GM19324 (cell line): ENCODE results near the gene DSCAM.

Source experiments
- ATAC-seq: cut with Tn5 transposase; IDR thresholded peaks from one replicate; pipeline ENCODE4 v1.9.1; 2021; ENCODE audit warnings: mild to moderate bottlenecking, moderate library complexity; ENCODE audit not compliant: unreplicated experiment, low FRiP score

The DSCAM gene

DNA sequence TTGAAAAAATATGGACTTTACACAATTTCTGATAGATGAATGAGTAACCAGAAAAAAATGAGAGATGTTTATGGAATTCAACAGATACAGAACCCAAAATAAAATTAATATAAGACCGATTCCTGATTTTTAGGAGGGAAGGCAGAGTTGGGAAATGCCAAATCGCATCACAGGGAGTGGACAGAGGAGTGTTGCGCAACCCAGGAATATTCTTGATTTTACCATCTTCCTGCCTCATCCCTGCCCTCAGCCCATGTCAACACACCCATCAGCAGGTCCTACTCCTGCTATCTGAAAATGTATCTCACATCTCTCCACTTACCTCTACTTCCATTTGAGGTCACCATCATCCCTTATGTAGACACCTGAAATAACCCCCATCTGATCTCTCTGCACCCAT is 221.0 kb downstream of the DSCAM start:
- ATAC-seq = no peak

DNA sequence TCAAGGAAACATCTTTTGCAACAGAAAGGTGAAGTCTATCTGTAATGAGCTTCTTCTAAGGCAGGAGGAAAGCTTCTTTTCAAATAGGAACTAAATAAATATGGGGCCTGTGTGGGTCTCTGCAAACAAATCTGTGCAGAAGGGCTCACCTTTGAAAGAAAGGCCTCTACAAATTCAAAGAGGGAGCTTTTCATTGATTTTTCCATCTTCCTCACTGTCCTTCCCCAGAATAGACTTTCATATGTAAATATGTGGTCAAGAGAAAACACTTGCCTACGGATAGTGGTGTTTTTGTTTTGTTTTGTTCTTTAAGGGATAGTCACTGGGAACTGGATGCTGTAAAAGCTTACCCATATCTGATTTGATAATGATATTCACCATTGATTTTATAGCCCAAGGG is 223.4 kb downstream of the DSCAM start:
- no peak for ATAC-seq

DNA sequence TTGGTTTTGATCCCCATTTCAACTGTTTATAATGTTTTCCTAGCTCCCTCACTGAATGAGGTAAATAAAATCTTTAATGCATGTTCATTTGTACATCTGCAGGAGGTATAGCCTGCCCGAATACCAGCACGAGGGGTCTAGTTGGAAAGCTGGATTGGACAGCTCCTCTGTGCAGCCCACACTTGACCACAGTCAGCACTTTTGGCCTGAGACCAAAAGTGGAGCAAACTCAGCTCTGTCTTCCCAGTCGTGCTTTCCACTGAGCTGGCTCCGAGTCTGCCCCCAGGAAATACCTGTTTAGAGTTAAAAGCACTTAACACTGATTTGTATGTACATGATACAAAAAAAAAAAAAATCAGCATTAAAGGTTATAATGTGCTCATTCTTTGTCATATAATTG is 224.4 kb downstream of the DSCAM start:
- no peak for ATAC-seq

DNA sequence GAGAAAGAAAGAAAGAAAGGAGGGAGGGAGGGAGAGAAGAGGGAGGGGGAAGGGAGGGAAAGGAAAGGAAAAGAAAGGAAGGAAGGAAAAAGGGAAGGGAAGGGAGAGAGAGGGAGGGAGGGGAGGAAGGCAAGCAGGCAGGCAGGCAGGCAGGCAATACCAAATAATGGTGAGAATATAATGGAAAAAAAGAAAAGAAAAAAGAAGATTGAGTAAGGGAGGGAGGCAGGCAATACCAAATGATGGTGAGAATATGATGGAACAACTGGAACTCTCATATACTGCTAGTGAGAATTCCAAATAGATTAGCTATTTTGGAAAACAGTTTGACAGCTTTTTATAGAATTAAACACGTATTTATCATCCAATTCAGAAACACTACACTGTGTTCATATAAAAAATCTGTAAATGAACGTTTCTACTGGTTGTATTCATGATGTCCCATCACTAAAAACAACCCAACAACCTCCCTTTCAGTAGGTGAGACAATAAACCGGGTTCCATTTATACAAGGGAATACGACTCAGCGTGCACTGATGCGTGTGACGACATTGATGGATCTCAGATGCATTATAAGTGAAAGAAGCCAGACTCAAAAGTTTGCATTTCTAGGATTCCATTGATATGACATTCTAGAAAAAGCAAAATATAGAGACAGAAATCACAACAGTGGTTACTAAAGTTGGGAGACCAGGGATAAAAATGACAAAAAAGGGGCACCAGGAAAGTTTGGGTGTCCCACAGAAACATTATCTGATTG is 226.4 kb downstream of the DSCAM start:
- ATAC-seq = no peak

DNA sequence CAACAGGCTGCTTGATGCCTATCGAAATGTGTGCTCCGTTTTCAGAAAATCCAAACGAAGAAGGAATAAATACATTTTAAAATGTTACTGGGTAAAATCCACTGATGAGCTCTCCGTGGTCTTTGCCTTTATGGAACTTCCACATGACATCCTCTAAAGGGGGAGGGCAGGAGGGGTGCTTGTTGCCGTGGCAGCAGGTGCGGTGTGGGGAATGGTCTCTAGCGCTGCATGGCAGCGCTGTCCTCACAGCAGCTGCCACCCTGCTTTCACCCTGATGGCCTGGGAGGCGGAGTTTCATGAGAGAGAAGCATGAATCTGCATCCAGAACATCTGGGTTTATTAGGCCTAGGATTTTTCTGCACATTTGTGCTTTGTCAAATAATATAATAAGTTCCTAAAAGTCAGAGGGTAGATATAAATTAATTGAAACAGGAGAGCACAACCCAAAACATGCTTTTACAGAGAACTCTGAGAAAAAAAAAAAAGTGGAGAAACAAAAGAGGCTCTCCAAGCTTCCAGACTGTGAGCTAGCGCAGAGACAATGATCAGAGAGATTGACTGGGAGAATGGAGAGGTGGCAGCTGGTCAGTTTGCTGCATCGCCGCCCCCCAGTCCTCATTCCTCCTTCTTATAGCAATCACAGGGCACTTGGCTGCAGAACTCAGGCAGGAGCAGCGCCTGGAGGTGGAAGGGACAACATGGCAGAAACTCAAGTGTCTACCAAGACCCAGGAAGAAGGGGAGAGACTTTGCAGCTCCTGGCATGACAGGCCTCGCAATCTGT is 228.6 kb downstream of the DSCAM start:
- no peak for ATAC-seq

DNA sequence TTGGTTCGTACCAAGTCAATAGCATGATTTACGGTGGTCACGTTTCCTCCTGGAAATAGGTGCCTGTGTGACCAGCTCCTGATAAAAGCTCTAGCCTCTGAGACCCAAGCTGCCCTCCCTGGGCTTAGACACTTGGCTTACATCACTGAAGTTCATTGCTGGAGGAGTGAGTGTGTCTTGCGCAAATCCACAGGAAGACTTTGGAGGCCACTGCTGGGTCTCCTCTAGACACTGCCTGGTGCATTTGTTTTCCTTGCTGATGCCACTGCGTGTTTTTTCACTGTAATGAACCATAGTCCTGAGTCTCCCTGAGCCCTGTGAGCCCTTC is 230.6 kb downstream of the DSCAM start:
- no peak for ATAC-seq

DNA sequence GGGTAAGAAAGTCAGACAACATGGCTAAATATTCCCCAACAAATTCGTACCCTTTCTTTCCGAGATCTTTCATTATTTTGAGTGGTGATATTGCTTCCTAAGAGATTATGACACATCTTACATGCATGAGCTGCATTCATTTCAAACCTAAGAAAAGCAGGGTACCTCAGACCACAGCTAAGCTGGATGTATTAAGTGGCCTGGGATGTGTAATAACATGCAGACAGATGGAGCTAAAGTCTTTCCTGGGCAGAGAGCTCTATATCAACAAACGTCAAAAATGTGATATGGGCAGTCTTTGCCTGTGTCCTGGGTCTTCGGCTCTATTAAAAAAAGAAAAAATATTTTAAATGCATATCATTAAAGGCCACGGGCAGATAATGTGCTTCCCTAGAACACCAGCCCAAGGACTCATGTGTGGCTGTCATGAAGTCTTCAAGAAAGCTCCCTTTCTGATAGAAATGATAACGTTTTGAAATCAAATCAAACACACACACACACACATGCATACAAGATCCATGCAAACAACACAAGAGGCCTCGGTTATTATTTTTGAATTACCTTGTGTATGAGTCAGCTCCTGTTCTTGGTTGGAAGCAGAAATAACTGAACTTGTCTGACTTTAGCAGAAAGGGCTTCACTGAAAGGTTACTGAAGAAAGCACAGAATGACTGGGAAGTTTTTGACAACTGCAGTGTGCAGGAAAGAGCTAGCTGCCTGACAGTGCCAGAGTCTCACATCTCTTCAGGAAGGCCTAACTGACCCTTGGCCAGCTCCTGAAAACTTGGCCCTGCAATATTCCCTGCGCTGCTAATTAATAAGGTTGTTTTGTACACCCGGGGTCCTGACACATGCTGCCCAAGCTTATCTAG is 231.2 kb downstream of the DSCAM start:
- ATAC-seq = no peak

DNA sequence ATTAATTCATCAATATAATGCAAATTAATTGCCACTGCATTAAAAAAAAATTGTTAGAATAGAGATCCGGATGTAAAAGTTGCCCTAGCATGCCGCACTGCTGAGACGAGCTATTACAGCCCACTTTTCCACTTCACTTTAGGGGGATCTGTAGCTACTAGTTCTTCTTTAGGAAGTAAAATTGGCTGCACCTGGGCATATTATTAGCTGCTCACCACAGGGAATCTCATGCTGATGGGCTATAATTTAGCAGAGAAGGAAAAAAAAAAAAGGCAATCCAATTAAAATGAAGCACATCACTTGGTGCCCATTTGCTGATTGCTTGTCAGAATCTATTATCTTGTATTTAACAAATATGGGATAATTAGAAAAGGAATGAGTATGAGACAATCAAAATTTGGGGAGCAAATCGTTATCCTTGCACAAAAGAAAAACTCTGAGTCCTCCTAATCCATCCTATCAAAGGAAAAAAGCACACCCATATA is 233.4 kb downstream of the DSCAM start:
- no peak for ATAC-seq

DNA sequence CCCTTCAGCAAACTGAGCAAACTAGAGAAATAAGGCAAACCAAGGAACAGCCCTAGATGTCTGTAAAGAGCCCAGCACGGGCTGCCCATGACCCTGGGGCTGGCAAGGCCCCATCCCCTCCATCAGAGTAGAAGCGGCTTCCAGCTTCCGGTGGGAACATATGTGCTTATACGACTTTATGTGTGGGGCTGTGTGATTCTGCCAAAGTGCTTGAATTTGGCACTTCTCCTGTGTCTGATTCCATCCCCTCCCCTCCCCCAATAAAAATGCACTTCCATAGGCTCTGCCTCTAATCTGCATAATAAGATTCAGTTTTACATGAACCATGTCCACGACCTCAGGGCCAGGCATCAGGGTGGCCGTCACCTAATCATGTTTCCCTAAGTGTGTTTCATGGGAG is 236.6 kb downstream of the DSCAM start:
- ATAC-seq = no peak

DNA sequence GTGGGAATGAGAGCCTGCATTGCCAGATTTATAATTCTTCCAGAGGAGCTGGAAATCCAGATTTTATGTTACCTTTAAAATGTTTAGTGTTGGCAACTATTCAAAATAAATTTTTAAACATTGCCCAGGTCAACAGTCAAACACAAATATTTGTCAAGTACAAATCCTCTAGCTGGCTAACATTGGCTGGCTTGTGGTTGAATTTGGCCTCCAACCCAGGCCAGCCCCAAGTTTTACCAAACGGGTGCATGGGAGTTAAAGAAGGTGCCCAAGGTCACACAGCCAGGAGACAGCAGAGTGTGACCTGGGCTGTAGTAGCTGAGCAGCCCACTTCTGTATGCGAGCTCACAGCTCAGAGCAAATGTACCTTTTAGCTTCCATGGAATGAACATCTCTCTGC is 240.6 kb downstream of the DSCAM start:
- no peak for ATAC-seq

DNA sequence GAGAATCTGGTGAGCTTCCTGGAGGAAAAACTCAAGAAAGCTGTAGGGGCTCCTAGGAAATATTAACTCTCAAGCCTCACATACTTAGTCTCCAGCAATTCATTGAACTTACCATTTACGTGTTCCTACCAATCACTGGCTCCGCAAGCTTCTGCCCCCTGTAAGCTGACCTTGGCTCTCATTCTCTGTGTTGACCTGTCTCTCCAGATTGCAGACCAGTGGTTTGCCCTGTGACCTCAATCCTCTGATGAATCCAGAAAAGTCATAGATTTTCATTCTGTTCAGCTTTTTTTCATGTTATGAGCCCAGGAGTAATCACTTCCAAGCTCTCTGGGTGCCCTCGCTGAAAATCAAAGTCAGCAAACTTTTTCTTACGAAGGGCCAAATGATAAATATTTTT is 241.9 kb downstream of the DSCAM start:
- ATAC-seq = no peak

DNA sequence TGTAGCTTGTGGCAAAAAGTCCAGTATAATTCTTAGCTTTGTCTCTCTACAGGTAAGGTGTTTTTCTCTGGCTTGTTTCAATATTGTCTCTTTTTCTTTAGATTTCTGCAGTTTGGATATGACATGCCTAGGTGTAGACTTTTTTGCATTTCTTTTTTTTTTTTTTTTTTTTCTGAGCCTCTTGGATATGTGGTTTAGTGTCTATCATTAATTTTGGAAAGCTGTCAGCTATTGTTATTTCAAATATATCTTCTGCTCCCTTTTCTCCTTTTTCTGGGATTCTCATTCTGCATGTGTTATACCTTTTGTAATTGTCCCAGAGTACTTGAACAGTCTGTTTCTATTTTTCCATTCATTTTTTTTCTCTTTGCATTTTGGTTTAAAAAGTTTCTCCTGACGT is 243.2 kb downstream of the DSCAM start:
- no peak for ATAC-seq

DNA sequence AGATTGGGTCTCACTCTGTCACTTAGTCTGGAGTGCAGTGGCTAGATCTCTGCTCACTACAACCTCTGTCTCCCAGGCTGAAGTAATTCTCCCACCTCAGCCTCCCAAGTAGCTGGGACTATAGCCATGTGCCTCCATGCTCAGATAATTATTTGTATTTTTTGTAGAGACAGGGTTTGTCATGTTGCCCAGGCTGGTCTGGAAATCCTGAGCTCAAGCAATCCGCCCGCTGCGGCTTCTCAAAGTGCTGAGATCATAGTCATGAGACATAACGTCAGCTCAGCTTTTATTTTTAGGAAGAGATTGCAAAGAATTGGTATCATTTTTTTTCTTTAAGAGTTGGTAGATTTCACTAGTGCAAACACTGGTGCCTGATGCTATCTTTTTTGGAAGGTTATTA is 244.9 kb downstream of the DSCAM start:
- no peak for ATAC-seq

DNA sequence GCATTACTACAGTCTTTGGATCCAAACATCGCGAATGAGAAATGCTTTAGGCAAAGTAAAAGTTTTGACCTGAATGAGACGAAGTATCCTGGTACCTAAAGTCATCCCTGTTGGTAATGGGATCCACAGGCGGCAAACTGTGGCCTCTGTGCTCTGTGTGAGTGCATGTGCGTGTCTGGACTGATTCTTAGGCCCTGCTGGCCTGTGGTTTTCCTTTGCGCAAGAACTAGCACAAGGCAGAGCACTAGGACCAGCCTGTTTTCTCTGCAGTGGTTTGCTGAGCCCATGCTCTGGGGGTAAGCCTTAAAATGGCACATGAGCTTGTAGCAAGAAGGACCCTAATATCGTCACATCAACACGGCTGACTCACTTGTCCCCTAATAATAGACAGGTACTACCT is 251.2 kb downstream of the DSCAM start:
- no peak for ATAC-seq

DNA sequence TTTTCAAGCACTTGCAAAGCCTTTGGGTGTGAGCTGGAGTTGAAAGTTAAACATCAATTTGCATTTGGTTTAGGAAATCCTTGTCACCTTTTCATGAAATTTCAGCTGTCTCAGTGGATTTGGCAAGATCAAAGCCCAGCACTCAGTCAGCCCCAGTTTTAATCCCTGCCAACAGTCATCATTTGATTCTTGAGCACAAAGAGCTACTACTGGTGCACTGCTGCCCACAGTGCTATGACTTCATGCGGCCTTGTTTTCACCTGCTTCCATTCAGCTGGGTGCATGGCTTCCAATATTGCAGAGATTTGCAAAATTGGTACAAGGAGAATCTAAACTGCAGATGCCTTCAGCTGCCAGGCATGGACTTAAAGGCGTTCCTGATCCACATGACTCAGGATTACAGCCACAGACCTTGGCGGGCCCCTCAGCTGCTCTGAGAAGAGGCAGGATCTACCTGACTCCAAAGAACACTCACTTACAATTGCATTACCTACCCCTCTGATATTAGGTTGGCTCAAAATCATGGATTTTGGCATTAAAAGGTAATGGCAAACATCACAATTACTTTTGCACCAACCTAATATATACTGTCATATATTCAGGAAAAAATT is 259.1 kb downstream of the DSCAM start:
- ATAC-seq = no peak

DNA sequence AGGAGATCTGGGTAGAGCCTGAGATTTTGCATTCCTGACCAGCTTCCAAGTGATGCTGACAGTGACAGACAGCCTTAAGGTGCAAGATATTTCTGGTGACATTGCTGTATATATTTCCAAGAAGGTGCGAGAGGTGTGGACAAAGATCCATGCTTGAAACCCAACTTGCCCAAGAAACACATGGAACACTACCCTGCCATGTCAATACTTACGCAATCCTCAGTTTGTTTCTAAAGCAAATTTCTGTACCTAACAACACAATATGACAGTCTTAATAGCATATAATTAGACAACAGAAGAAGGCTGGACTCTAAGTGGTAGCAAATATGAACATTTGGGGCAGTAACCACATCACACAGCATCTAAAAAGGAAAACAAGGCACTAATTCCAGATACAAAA is 260.4 kb downstream of the DSCAM start:
- ATAC-seq = no peak

DNA sequence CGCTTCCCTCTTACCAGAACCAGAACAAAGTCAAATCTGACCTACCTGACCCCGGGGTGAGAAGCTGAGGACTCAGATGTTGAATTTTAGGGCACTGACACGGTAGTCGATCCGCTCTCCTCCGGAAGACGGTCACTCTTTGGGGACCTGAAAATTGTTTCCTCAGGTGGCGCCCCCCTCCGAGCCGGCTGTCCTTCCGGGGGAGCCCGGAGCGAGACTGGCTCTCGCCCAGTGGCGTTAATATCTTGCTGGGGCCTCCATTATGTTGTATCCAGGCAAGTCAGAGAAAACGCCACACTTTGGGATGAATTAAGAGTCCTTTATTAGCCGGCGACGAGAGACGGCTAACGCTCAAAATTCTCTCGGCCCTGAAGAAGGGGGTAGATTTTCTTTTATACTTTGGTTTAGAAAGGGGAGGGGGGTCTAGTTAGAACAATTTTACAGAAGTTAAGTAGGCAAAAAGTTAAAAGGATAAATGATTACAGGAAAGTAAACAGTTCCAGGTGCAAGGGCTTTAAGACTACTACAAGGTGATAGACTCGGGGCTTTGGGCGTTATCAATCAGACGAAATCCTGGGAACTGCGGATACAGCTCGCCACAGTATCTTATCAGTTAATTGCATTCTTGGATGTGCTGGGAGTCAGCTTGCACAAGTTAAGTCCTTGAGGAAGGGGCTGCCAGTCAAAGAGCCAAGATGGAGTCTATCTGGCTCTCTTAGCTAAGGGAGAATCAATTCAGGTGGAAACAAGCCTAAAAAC is 269.5 kb downstream of the DSCAM start:
- ATAC-seq = no peak

DNA sequence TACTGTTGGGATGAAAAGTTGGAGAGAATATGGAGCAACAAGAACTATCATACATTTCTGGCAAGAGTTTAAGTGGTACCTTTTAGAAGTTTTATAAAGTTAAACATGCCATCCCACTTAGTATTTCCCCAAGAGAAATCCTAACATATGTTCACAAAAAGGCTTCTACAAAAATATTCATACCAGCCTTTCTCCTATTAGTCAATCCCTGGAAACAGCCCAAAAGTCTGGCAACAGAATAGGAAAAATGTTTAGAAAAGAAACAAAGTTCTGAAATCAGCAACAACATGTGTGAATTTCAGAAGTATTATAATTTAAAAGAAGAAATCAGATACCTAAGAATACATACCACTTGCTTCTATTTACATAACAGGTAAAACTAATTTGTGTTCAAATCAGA is 271.0 kb downstream of the DSCAM start:
- ATAC-seq = no peak

DNA sequence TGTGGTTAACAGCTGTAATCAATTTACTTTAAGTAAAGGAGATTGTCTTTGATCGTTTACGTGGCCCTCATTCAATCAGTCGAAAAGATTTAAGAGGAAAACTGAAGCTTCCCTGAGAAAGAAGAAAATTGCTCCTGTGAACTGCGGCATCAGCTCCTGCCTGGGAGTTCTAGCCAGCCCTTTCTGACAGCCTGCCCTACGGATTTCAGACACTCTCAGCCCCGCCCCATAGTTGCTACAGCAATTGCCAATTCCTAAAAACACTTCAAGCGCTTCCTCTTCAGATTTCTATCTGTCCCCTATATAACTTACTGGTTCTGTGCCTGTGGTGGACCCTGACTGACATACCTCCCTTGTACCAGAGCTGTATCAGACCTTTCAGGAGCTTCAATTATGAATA is 277.6 kb downstream of the DSCAM start:
- ATAC-seq = no peak

DNA sequence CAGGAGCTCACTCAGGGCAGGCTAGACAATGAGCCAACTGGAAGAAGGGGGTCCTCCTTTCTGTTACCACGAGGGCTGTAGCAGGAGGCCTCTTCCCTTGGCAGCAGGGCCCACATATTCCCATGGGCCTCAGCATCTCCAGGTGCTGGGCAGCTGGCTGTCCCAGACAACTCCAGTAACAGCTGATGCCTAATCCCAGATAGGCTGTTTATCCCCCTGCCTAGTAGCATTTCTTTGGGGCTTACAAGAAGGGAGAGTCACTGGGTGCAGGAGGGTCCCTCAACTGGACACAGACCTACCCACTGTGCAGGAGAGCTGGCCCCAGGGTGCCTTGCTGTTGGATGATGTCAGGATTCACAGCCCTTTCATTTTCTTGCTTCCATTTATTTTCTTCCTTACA is 278.2 kb downstream of the DSCAM start:
- no peak for ATAC-seq
